Thyroid gland (tissue), 4 donors: ENCODE results near the gene FOXD2.

Experiments used
- POLR2A ChIP-seq, 2 donors: fragments of 450-650 bp; IDR thresholded peaks; one replicate each; pipeline ENCODE4 v1.6.1; 2017; ENCODE audit warnings: antibody characterized with exemption in 2 of 2, mild to moderate bottlenecking in 2 of 2, moderate library complexity in 1 of 2
- TF ChIP-seq, protein P1 (sequence below), 6 experiments: fragments of 200-600 bp in 3 of 6; fragments of 450-650 bp in 3 of 6; sonication (generic) in 3 of 6; IDR thresholded peaks; one replicate each; pipeline ENCODE4 v1.5.1; 2016 to 2019; ENCODE audit warnings: antibody characterized with exemption in 6 of 6, mild to moderate bottlenecking in 2 of 6, inconsistent platforms in 1 of 6, moderate library complexity in 1 of 6

DNA sequence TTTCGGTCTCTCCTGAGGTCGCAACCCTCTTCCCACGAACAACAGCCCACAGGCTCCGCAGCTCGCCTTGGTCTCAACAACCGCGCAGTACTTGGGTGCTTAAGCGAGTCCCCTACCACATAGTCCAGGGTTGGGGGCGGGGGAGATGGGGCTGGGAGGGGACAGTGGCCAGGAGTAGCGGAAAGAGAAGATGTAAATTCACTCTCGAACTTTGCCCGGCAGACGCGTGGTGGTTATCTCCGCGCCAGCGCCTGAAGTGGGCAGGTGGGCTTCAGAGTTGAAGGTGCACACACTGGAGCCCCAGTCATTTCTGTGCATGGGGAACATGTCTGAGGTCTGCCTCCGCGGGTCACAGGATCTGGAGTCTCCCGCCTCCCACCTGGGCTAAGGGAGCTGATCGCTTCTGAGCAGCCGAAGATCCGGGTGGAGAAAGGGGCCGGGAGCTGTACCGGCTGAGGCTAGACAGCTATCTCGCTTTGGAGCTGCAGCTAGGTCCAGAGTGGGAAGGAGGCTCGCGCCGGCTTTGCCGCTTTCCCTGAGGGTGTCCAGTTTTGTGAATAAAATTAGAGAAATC is 4.3 kb upstream of the FOXD2 start:
- TF ChIP-seq, protein P1, sequence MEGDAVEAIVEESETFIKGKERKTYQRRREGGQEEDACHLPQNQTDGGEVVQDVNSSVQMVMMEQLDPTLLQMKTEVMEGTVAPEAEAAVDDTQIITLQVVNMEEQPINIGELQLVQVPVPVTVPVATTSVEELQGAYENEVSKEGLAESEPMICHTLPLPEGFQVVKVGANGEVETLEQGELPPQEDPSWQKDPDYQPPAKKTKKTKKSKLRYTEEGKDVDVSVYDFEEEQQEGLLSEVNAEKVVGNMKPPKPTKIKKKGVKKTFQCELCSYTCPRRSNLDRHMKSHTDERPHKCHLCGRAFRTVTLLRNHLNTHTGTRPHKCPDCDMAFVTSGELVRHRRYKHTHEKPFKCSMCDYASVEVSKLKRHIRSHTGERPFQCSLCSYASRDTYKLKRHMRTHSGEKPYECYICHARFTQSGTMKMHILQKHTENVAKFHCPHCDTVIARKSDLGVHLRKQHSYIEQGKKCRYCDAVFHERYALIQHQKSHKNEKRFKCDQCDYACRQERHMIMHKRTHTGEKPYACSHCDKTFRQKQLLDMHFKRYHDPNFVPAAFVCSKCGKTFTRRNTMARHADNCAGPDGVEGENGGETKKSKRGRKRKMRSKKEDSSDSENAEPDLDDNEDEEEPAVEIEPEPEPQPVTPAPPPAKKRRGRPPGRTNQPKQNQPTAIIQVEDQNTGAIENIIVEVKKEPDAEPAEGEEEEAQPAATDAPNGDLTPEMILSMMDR (IDR thresholded peaks at IDR 0.05), result no peak
- no peak for TF ChIP-seq POLR2A (IDR thresholded peaks at IDR 0.05)
